Tibial nerve (tissue), 4 donors: ENCODE data around the gene FRMD6. TPM values are rescaled to one million over a fixed set of nuclear protein-coding genes. Genes with fewer than 3 reads are reported as not detected.

Source experiments
- DNase-seq, 2 donors: peaks; one replicate each; pipeline ENCODE4 v3.0.0-alpha.2; 2019; ENCODE audit warnings: low spot score in 2 of 2
- H3K27ac ChIP-seq, 4 donors: fragments of 200-600 bp; sonication (generic) in 3 of 4; one replicate each; pipeline ENCODE4 v1.5.1; 2017 to 2019; ENCODE audit warnings: mild to moderate bottlenecking in 1 of 4
- H3K27me3 ChIP-seq, 2 donors: fragments of 200-600 bp; sonication (generic) in 1 of 2; one replicate each; pipeline versions ENCODE4 v1.5.1 to v1.6.0; 2017 to 2019
- H3K36me3 ChIP-seq, 3 donors: fragments of 200-600 bp; sonication (generic); one replicate each; pipeline ENCODE4 v1.5.1; 2018 to 2019
- H3K4me1 ChIP-seq, 4 donors: fragments of 200-600 bp; sonication (generic) in 3 of 4; one replicate each; pipeline ENCODE4 v1.5.1; 2017 to 2019
- H3K4me3 ChIP-seq, 4 donors: fragments of 200-600 bp; sonication (generic) in 3 of 4; one replicate each; pipeline ENCODE4 v1.5.1; 2017 to 2019; ENCODE audit warnings: mild to moderate bottlenecking in 1 of 4, moderate library complexity in 1 of 4
- H3K9me3 ChIP-seq, 4 donors: fragments of 200-600 bp; sonication (generic) in 3 of 4; one replicate each; pipeline ENCODE4 v1.5.1; 2017 to 2019
- EP300 ChIP-seq, 2 donors: sonication (generic); formaldehyde crosslinking; IDR thresholded peaks; one replicate each; pipeline ENCODE4 v1.6.1; 2017; ENCODE audit warnings: antibody characterized with exemption in 2 of 2, mild to moderate bottlenecking in 1 of 2
- POLR2A ChIP-seq, 2 donors: fragments of 450-650 bp; IDR thresholded peaks; one replicate each; pipeline ENCODE4 v1.6.1; 2017; ENCODE audit warnings: antibody characterized with exemption in 2 of 2, mild to moderate bottlenecking in 2 of 2, moderate library complexity in 2 of 2
- WGBS, 2 donors: methylation state at CpG; one replicate each; pipeline ENCODE4 v1.1.5; 2018; 5-methylcytosine and 5-hydroxymethylcytosine counted together
- total RNA-seq, 4 donors: library from RNA; depleted of rRNA; stranded (reverse); fragments of >200 nt; gene quantifications; one replicate each; pipeline ENCODE4 v1.1.0, GENCODE V29; 2016
- TF ChIP-seq, protein P1 (sequence below), 5 experiments: fragments of 200-600 bp in 3 of 5; fragments of 450-650 bp in 2 of 5; sonication (generic) in 3 of 5; IDR thresholded peaks; one replicate each; pipeline ENCODE4 v1.5.1; 2016 to 2019; ENCODE audit warnings: antibody characterized with exemption in 5 of 5, mild to moderate bottlenecking in 3 of 5, moderate library complexity in 2 of 5

Gene FRMD6
- total RNA-seq, 4 donors from 2014 or later, result 31.6 to 52.4 (median 44.9) TPM

DNA sequence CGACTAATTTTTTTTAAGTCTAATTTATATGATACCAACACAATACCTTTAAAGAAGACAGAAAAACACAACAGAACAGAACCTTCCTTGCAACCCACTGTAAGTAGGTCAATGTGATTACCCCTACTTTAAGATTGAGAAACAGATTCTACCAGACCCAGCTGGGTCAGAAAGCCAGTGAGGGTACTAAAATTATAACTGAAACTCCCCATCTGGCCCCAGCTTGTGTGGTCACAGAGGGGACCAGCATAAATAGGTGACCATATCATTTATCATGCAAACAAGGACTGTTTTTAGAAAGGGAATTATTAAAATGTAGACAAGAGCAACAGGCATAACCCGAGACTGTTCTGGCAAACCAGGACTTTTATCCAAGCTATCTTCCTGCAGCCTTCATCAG, 30.1 kb upstream of the FRMD6 start:
- Histone ChIP-seq H3K9me3 (no peaks in the 10 kb centered on the region), H3K4me3 (no peak overlapping the region), H3K4me1 (peaks cover 0 to 7% (median 0%) of the 10 kb centered on the region in 4 donors), H3K27ac (no peak overlapping the region), H3K36me3 (no peaks in the 10 kb centered on the region), H3K27me3 (no peaks in the 10 kb centered on the region)
- TF ChIP-seq, protein P1, sequence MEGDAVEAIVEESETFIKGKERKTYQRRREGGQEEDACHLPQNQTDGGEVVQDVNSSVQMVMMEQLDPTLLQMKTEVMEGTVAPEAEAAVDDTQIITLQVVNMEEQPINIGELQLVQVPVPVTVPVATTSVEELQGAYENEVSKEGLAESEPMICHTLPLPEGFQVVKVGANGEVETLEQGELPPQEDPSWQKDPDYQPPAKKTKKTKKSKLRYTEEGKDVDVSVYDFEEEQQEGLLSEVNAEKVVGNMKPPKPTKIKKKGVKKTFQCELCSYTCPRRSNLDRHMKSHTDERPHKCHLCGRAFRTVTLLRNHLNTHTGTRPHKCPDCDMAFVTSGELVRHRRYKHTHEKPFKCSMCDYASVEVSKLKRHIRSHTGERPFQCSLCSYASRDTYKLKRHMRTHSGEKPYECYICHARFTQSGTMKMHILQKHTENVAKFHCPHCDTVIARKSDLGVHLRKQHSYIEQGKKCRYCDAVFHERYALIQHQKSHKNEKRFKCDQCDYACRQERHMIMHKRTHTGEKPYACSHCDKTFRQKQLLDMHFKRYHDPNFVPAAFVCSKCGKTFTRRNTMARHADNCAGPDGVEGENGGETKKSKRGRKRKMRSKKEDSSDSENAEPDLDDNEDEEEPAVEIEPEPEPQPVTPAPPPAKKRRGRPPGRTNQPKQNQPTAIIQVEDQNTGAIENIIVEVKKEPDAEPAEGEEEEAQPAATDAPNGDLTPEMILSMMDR (IDR thresholded peaks at IDR 0.05), result no peak
- no peak for TF ChIP-seq POLR2A (IDR thresholded peaks at IDR 0.05)
- no peak for TF ChIP-seq EP300 (IDR thresholded peaks at IDR 0.05)
- no peak for DNase-seq
- WGBS, 2 donors, result 92 to 98% methylated on average over 2 of the region's 2 CpGs

DNA sequence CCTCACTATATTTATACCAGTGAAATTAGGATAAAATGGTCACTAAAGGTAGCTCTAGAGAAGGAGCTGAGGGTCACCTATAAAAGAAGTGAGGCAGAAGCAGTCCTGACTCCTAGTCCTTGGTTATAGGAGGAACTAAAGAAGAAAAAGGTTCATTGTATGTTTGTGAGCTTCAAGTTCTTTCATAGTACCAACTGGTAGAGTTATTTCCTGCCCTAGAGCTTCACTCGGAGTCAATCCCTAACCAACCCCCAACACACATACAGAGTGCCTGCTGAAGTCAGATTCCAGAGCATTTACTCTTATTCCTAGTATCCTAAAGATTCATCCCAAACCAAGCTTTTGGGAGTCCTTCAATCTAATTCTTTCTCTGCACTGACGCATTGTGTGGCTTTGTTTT, 29.3 kb upstream of the FRMD6 start:
- TF ChIP-seq POLR2A (IDR thresholded peaks at IDR 0.05) (no peak), EP300 (IDR thresholded peaks at IDR 0.05) (no peak)
- TF ChIP-seq, protein P1 (IDR thresholded peaks at IDR 0.05), result no peak
- Histone ChIP-seq H3K9me3 (no peaks in the 10 kb centered on the region), H3K4me3 (no peak overlapping the region), H3K27ac (no peak overlapping the region), H3K27me3 (no peaks in the 10 kb centered on the region), H3K4me1 (no peaks in the 10 kb centered on the region), H3K36me3 (no peaks in the 10 kb centered on the region)
- WGBS, 2 donors, result 74 to 80% methylated on average over 2 of the region's 2 CpGs
- DNase-seq, result no peak

DNA sequence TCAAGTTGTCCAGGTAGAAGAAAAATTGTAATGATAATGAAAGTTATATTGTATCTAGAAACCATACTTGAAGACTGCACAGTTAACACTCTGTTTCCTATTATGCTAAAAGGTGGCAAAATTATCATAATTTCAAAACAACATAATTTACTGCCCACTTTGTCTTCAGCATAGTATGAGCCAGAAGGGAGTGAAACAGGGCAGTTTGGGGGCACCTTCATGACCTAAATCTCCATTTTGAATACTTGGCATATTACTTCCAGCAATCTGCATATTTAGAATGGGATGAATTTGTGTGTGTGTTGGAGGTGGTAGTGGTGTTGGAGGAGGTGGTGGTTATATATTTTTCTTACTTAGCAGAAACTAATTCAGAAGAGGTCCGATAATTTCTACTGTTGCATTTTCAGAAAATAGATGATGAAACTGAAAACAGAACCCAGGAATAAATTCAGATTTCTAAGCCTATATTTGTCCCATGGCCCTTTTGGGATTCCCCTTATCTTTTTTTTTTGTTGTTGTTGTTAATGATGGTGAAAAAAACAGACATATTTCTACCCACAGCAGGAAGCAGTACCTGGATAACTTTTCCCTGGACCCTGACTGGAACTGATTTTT, 26.6 kb upstream of the FRMD6 start:
- TF ChIP-seq EP300 (IDR thresholded peaks at IDR 0.05), result no peak
- TF ChIP-seq, protein P1 (IDR thresholded peaks at IDR 0.05), result no peak
- no peak for TF ChIP-seq POLR2A (IDR thresholded peaks at IDR 0.05)
- H3K27me3 ChIP-seq, result no peaks in the 10 kb centered on the region
- WGBS, 2 donors, result 90 to 95% methylated on average over 1 of the region's 1 CpG
- H3K4me3 ChIP-seq, result no peak overlapping the region
- DNase-seq, result no peak
- no peaks in the 10 kb centered on the region for H3K36me3 ChIP-seq
- H3K4me1 ChIP-seq, result no peaks in the 10 kb centered on the region
- H3K27ac ChIP-seq, result no peak overlapping the region
- no peaks in the 10 kb centered on the region for H3K9me3 ChIP-seq

DNA sequence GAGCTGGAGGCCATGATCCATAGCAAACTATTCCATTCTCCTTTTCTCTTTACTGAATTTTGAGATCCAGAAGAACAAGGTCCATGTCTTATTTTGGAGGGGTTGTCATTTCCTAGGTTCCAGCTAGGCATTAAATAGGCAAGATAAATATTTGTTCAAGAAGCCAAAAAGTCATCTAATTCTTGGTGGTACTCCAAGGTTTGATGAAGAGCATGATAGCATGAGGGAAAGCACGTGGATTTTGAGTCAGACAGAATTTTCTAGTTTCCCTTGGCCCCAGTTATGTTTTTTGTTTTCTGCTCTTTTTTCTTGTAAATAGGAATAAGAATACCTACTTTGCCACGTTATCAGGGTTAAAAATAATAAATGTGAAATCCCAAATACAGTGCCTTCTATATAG, 25.5 kb upstream of the FRMD6 start:
- Histone ChIP-seq H3K4me3 (no peak overlapping the region), H3K4me1 (no peaks in the 10 kb centered on the region), H3K9me3 (no peaks in the 10 kb centered on the region), H3K27me3 (no peaks in the 10 kb centered on the region), H3K27ac (no peak overlapping the region), H3K36me3 (no peaks in the 10 kb centered on the region)
- no peak for DNase-seq
- WGBS, 2 donors, result 49 to 61% methylated on average over 2 of the region's 2 CpGs
- TF ChIP-seq POLR2A (IDR thresholded peaks at IDR 0.05) (no peak), EP300 (IDR thresholded peaks at IDR 0.05) (no peak)
- TF ChIP-seq, protein P1 (IDR thresholded peaks at IDR 0.05), result no peak

DNA sequence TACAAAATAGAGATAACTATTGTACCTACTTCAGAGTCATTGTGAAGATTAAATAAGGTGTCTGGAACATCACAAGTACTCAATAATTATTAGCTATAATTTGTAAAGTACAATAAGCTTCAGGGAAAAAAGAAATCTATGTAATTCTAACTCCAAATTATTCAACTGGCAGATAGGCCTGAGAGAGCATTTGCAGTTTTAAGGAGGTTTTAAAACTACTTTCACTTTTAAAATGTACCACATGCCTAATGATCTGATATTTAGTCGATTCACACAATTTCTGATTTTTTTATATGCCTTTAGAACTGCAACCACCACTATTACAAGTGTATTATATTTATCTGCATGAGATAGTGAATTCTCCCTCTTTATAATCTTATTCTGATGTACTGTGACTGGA, 24.9 kb upstream of the FRMD6 start:
- Histone ChIP-seq H3K4me3 (no peak overlapping the region), H3K36me3 (no peaks in the 10 kb centered on the region), H3K4me1 (no peaks in the 10 kb centered on the region), H3K9me3 (no peaks in the 10 kb centered on the region), H3K27ac (no peak overlapping the region), H3K27me3 (no peaks in the 10 kb centered on the region)
- 27 to 34% methylated on average over 1 of the region's 1 CpG for WGBS, 2 donors
- DNase-seq, result no peak
- TF ChIP-seq EP300 (IDR thresholded peaks at IDR 0.05), result no peak
- no peak for TF ChIP-seq POLR2A (IDR thresholded peaks at IDR 0.05)
- TF ChIP-seq, protein P1 (IDR thresholded peaks at IDR 0.05), result no peak
